Measurements from ENCODE around the gene EPAS1. TPM values are rescaled to one million over a fixed set of nuclear protein-coding genes. Genes with fewer than 3 reads are reported as not detected.

EPAS1 gene
- total and polyA plus RNA-seq, 2 of the 8 experiments (the other 6 are each of a cell fraction or from before 2014, with no cell fraction given) = 2.0 to 4.9 TPM

DNA sequence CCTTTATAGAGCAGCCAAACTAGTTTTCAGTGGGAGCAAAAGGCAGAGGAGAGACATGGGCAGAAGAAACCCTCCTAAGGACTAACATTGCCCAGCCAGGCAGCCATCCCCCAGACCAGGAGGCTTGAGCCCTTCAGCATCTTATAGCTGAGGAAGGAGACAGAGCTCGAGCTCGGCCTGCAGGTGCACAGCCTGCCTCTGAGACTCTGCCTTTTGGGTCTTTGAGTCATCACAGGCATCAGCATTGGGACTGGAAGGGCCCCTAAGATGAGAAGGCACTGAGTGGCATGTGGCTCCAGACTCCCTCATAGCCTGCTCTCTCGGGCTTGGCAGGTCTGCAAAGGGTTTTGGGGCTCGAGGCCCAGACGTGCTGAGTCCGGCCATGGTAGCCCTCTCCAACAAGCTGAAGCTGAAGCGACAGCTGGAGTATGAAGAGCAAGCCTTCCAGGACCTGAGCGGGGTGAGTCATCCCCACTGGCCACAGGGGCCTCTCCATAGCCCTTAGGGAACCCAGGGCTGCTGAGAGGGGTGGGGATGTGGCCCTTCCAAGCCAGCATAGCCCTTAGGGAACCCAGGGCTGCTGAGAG, 84.1 kb downstream of the EPAS1 start:
- H3K56ac ChIP-seq (replicated peaks; ENCODE audit: insufficient read length, low read depth, low read length) = no peak overlapping the region
- no peak overlapping the region for H3K4me3 ChIP-seq (ENCODE audit: extremely low read depth in 1 of 4, insufficient read depth in 2 of 4, low read depth in 3 of 4, low read length in 4 of 4)
- no peak for DNase-seq (ENCODE audit: low read depth in 1 of 2, low spot score in 2 of 2)
- no peak overlapping the region for H2AFZ ChIP-seq (ENCODE audit: low read length)
- H3K4me2 ChIP-seq (ENCODE audit: insufficient read depth in 1 of 2, low read depth in 2 of 2, low read length in 2 of 2) = no peak overlapping the region
- H2BK20ac ChIP-seq (ENCODE audit: low read length) = no peak overlapping the region
- FAIRE-seq = no peak
- H2BK120ac ChIP-seq (replicated peaks; ENCODE audit: low read depth, low read length) = no peak overlapping the region
- H3K23me2 ChIP-seq (ENCODE audit: low read depth, low read length) = no peaks in the 10 kb centered on the region
- no peaks in the 10 kb centered on the region for H3K9me3 ChIP-seq (ENCODE audit: insufficient read depth in 2 of 2, low read depth in 1 of 2, low read length in 1 of 2)
- H3K18ac ChIP-seq (ENCODE audit: extremely low read depth, low read length) = no peak overlapping the region
- H4K5ac ChIP-seq (ENCODE audit: insufficient read length, low read depth, low read length) = no peak overlapping the region
- H3K36me3 ChIP-seq (ENCODE audit: control insufficient read depth in 2 of 4, insufficient read depth in 4 of 4, low read length in 3 of 4) = no peaks in the 10 kb centered on the region
- no peak overlapping the region for H2BK12ac ChIP-seq (ENCODE audit: low read depth, low read length)
- H3K23ac ChIP-seq (ENCODE audit: insufficient read length) = no peak overlapping the region
- no peaks in the 10 kb centered on the region for H3K79me1 ChIP-seq (ENCODE audit: low read depth, low read length)
- H2AK5ac ChIP-seq (ENCODE audit: low read depth, low read length) = no peak overlapping the region
- no peak overlapping the region for H4K91ac ChIP-seq (replicated peaks; ENCODE audit: insufficient read length, low read length)
- 88% methylated on average over 8 of the region's 8 CpGs; no CpG with 5 or more reads in 1 of the 2 experiments for WGBS, 2 experiments (ENCODE audit: extremely low coverage in 1 of 2, insufficient coverage in 1 of 2, insufficient read length in 1 of 2, insufficient replicate concordance in 2 of 2, low coverage in 1 of 2, low lambda C conversion rate in 2 of 2, missing lambda C conversion rate in 1 of 2)
- no peak overlapping the region for H3K14ac ChIP-seq (ENCODE audit: insufficient read length)
- no peak overlapping the region for H3K4ac ChIP-seq (replicated peaks; ENCODE audit: insufficient read length, low read depth, low read length)
- H3K9ac ChIP-seq (replicated peaks in 1 of 4; ENCODE audit: extremely low read depth in 1 of 4, low read depth in 3 of 4, low read length in 3 of 4) = no peak overlapping the region
- POLR2A ChIA-PET (ENCODE audit: partially characterized antibody) = interaction anchor here (0.5 kb wide), 1 partner anchor 447 kb away, joined by 3 read pairs; no protein-coding TSS in a partner anchor
- H3K27me3 ChIP-seq (replicated peaks in 1 of 4; ENCODE audit: control insufficient read depth in 3 of 4, extremely low read depth in 1 of 4, insufficient read depth in 3 of 4, low read length in 3 of 4) = no peaks in the 10 kb centered on the region; a peak in 1 of 7 replicates
- H4K8ac ChIP-seq (ENCODE audit: extremely low read depth, insufficient read depth, low read length) = no peak overlapping the region
- H3K27ac ChIP-seq (ENCODE audit: low read depth, low read length) = no peak overlapping the region
- no peaks in the 10 kb centered on the region for H3K4me1 ChIP-seq (replicated peaks in 1 of 4; ENCODE audit: control insufficient read depth in 3 of 4, insufficient read depth in 4 of 4, low read length in 3 of 4)
- H2BK5ac ChIP-seq (ENCODE audit: low read depth, low read length) = no peak overlapping the region
- peaks cover 0 to 2% of the 10 kb centered on the region in 2 experiments for H4K20me1 ChIP-seq (replicated peaks in 1 of 2; ENCODE audit: control insufficient read depth in 1 of 2, insufficient read depth in 2 of 2, low read length in 2 of 2)
- no peaks in the 10 kb centered on the region for H3K79me2 ChIP-seq (ENCODE audit: control insufficient read depth in 1 of 2, insufficient read depth in 2 of 2, low read length in 2 of 2)
- CTCF ChIA-PET (ENCODE audit: partially characterized antibody) = interaction anchor here (0.6 to 1.4 kb wide), 7 partner anchors 10 to 388 kb away, joined by 3 read pairs; no protein-coding TSS in a partner anchor
- H2BK15ac ChIP-seq (ENCODE audit: low read length) = no peak overlapping the region
- TF ChIP-seq, protein P1, sequence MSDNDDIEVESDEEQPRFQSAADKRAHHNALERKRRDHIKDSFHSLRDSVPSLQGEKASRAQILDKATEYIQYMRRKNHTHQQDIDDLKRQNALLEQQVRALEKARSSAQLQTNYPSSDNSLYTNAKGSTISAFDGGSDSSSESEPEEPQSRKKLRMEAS (IDR thresholded peaks at IDR 0.05) = no peak
